ENCODE measurements around the gene PGAM1.

DNA sequence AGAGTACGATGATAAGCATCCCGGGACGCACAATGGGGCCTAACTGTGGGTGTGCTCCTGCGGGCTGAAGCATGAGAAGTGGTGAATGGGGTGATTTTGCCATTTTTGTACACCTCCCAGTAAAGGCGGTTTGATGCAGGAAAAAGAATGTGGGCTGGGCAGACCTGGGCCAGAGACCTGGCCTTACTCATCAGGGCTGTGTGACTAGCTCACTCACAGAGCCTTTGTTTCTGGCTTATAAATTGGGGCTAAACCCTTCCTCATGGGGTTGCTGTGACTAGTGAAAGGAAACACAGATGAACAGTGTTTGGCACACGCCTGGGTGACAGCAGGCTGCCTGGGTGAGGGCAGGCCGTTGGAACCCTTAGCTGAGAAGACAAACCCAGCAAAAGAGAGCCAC, 42.8 kb upstream of the PGAM1 start:
- TF ChIP-seq, protein P1, sequence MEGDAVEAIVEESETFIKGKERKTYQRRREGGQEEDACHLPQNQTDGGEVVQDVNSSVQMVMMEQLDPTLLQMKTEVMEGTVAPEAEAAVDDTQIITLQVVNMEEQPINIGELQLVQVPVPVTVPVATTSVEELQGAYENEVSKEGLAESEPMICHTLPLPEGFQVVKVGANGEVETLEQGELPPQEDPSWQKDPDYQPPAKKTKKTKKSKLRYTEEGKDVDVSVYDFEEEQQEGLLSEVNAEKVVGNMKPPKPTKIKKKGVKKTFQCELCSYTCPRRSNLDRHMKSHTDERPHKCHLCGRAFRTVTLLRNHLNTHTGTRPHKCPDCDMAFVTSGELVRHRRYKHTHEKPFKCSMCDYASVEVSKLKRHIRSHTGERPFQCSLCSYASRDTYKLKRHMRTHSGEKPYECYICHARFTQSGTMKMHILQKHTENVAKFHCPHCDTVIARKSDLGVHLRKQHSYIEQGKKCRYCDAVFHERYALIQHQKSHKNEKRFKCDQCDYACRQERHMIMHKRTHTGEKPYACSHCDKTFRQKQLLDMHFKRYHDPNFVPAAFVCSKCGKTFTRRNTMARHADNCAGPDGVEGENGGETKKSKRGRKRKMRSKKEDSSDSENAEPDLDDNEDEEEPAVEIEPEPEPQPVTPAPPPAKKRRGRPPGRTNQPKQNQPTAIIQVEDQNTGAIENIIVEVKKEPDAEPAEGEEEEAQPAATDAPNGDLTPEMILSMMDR (conservative IDR thresholded peaks at IDR 0.05 in 1 of 2, IDR thresholded peaks at IDR 0.05 in 1 of 2; ENCODE audit: extremely low read depth in 1 of 2, insufficient read depth in 1 of 2, low read depth in 1 of 2, low read length in 2 of 2), result no peak
- no peak for TF ChIP-seq EZH2 (IDR thresholded peaks at IDR 0.05; ENCODE audit: borderline replicate concordance, low read length)

All from mammary epithelial cell (primary cell).